ENCODE results near the gene OLA1. TPM values are rescaled to one million over a fixed set of nuclear protein-coding genes. Genes with fewer than 3 reads are reported as not detected.

OLA1 gene
- polyA plus RNA-seq, 1 experiment: 148 TPM

DNA sequence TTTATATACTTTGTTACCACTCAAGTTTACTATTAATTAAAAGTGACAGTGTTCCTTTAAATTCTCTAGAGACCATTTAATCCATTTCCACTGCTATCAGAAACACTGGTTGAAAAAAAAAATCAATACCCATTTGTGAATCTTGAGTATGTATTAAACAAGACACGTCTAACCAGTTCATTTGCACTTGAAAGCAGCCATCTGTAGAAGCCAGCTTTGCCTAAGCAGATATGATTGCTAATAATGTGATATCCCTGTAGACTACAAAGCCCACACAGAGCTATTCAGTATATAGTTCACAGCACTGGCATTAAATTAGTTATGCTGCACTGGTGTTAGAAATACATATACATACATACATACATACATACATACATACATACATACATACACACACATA is 171.4 kb downstream of the OLA1 start:
- TF ChIP-seq, protein P1, sequence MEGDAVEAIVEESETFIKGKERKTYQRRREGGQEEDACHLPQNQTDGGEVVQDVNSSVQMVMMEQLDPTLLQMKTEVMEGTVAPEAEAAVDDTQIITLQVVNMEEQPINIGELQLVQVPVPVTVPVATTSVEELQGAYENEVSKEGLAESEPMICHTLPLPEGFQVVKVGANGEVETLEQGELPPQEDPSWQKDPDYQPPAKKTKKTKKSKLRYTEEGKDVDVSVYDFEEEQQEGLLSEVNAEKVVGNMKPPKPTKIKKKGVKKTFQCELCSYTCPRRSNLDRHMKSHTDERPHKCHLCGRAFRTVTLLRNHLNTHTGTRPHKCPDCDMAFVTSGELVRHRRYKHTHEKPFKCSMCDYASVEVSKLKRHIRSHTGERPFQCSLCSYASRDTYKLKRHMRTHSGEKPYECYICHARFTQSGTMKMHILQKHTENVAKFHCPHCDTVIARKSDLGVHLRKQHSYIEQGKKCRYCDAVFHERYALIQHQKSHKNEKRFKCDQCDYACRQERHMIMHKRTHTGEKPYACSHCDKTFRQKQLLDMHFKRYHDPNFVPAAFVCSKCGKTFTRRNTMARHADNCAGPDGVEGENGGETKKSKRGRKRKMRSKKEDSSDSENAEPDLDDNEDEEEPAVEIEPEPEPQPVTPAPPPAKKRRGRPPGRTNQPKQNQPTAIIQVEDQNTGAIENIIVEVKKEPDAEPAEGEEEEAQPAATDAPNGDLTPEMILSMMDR (IDR thresholded peaks at IDR 0.05; ENCODE audit: low read depth, low read length): no peak
- POLR2A ChIA-PET: no interaction called here
- H3K4me3 ChIP-seq (ENCODE audit: low read depth, low read length): no peak overlapping the region
- H3K27me3 ChIP-seq (ENCODE audit: control insufficient read depth, insufficient read depth, low read length): no peaks in the 10 kb centered on the region
- no peak for DNase-seq (ENCODE audit: low read depth, low spot score)
- H3K27ac ChIP-seq (ENCODE audit: low read depth, low read length): no peak overlapping the region
- CTCF ChIA-PET: interaction anchor here (0.6 to 1.9 kb wide), 4 partner anchors 8 to 26 kb away, joined by 3 to 6 read pairs (median 4); no protein-coding TSS in a partner anchor
- H3K9me3 ChIP-seq (ENCODE audit: control insufficient read depth, insufficient read depth, low read length): no peaks in the 10 kb centered on the region

DNA sequence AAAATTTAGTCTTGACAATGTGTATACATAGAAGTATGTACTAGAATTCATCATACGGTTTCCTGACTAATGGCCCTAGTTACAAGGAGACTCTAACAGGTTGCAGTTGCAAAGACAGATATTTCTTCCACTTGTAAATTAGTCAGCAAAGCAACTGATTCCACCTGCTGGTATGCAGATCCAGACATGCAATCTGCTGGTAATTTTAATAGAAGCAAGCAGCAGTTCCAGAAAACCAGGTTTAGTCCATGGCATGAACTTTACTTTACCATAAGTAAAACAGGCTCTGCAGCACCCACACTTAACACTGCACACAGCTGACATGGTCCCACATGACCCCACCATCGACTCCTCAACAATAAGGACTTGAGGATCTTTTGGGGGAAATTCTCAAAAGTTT is 172.3 kb downstream of the OLA1 start:
- Histone ChIP-seq H3K9me3 (ENCODE audit: control insufficient read depth, insufficient read depth, low read length) (no peaks in the 10 kb centered on the region), H3K27me3 (ENCODE audit: control insufficient read depth, insufficient read depth, low read length) (no peaks in the 10 kb centered on the region), H3K4me3 (ENCODE audit: low read depth, low read length) (no peak overlapping the region), H3K27ac (ENCODE audit: low read depth, low read length) (no peak overlapping the region)
- DNase-seq (ENCODE audit: low read depth, low spot score): no peak
- CTCF ChIA-PET: interaction anchor here (1.0 kb wide), 1 partner anchor 14 kb away, joined by 4 read pairs; no protein-coding TSS in a partner anchor
- POLR2A ChIA-PET: no interaction called here
- TF ChIP-seq, protein P1 (IDR thresholded peaks at IDR 0.05; ENCODE audit: low read depth, low read length): 0 out of 2 replicates have a peak, but pooled peaks have one; percentile 7

DNA sequence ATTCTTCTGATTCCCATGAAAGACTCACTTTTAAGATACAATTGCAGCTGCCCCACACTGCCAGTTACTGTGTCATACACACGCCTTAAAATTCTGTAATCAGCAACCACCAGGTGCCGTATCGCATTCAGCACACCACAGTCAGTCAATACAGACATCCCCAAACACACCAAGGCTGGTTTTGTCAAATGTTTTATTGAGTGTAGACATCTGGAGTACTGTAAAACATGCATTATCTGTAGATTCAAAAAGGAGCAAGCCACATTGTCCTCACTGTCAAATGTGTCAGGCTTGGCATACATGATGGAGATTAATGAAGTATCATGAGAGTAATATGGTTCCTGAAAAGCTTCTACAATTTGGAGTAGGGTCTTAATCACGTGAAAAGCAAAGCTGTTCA is 173.5 kb downstream of the OLA1 start:
- ChIA-PET POLR2A (no interaction called here), CTCF (interaction anchor here (0.6 kb wide), 1 partner anchor 18 kb away, joined by 3 read pairs; no protein-coding TSS in a partner anchor)
- Histone ChIP-seq H3K27ac (ENCODE audit: low read depth, low read length) (no peak overlapping the region), H3K9me3 (ENCODE audit: control insufficient read depth, insufficient read depth, low read length) (no peaks in the 10 kb centered on the region), H3K27me3 (ENCODE audit: control insufficient read depth, insufficient read depth, low read length) (no peaks in the 10 kb centered on the region), H3K4me3 (ENCODE audit: low read depth, low read length) (no peak overlapping the region)
- TF ChIP-seq, protein P1 (IDR thresholded peaks at IDR 0.05; ENCODE audit: low read depth, low read length): no peak
- no peak for DNase-seq (ENCODE audit: low read depth, low spot score)

DNA sequence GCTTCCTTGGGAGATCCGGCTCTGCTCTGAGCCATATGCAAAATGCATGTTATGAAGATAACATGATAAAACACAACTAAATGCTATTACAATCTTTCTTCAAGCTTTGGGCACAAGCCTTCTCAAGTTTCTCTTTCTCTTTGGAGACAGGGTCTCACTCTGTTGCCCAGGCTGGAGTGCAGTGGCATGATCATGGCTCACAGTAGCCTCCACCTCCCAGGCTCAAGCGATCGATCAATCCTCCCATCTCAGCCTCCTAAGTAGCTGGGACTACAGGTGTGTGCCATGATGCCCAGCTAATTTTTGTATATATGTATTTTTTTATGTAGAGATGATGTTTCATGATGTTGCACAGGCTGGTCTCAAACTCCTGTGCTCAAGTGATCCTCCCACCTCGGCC is 175.5 kb downstream of the OLA1 start:
- ChIA-PET CTCF (interaction anchor here (1.8 kb wide), 1 partner anchor 268 kb away, joined by 4 read pairs; no protein-coding TSS in a partner anchor), POLR2A (no interaction called here)
- H3K27ac ChIP-seq (ENCODE audit: low read depth, low read length): no peak overlapping the region
- DNase-seq (ENCODE audit: low read depth, low spot score): no peak
- H3K9me3 ChIP-seq (ENCODE audit: control insufficient read depth, insufficient read depth, low read length): no peaks in the 10 kb centered on the region
- TF ChIP-seq, protein P1 (IDR thresholded peaks at IDR 0.05; ENCODE audit: low read depth, low read length): no peak
- no peak overlapping the region for H3K4me3 ChIP-seq (ENCODE audit: low read depth, low read length)
- H3K27me3 ChIP-seq (ENCODE audit: control insufficient read depth, insufficient read depth, low read length): no peaks in the 10 kb centered on the region

DNA sequence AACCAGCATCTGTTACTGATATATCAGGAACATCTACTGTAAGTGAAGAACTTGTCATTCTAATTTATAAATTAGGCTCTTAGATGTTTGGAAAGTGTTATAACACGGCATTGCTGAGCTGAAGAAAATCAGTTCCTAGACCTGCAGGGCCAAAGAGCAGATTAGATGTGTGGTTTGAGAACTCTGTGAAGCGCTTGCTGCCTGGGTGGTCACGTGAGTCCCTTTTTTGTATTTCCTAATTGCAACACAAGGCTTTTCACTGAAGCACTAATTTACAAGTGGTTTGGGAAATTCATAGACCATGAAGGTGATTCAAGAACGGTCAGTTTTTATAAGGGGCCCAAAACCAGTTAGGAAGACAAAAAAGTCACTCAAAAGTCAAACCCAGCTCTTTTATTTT is 176.3 kb downstream of the OLA1 start:
- TF ChIP-seq, protein P1 (IDR thresholded peaks at IDR 0.05; ENCODE audit: low read depth, low read length): no peak
- Histone ChIP-seq H3K27ac (ENCODE audit: low read depth, low read length) (no peak overlapping the region), H3K27me3 (ENCODE audit: control insufficient read depth, insufficient read depth, low read length) (no peaks in the 10 kb centered on the region), H3K9me3 (ENCODE audit: control insufficient read depth, insufficient read depth, low read length) (no peaks in the 10 kb centered on the region), H3K4me3 (ENCODE audit: low read depth, low read length) (no peak overlapping the region)
- DNase-seq (ENCODE audit: low read depth, low spot score): no peak
- ChIA-PET POLR2A (no interaction called here), CTCF (interaction anchor here (1.8 kb wide), 1 partner anchor 269 kb away, joined by 4 read pairs; no protein-coding TSS in a partner anchor)
